Calu3 (cell line): ENCODE results near the gene ARHGEF4. TPM values are rescaled to one million over a fixed set of nuclear protein-coding genes. Genes with fewer than 3 reads are reported as not detected.

ENCODE experiments used
- BruUV-seq: library from RNA; stranded (reverse); fragments of 400-500 nt; replicated peaks from 2 replicates; lab custom pipeline; 2021; lab: Mats Ljungman, UMichigan
- CTCF ChIA-PET: fragments of 300-600 bp; sonication (Branson Sonifier 250); formaldehyde crosslinking; loops from one replicate; lab custom pipeline; 2022; ENCODE audit warnings: antibody characterized with exemption; lab: Charles Lee
- DNase-seq: peaks from one replicate; pipeline ENCODE4 v3.0.0; 2022
- H3K27ac Mint-ChIP-seq: one replicate; pipeline ENCODE4 v1.8.0; 2022; ENCODE audit warnings: mixed read lengths; ENCODE audit not compliant: unreplicated experiment
- H3K27me3 Mint-ChIP-seq: one replicate; pipeline ENCODE4 v1.8.0; 2022; ENCODE audit warnings: mixed read lengths; ENCODE audit not compliant: unreplicated experiment
- H3K36me3 Mint-ChIP-seq: one replicate; pipeline ENCODE4 v1.8.0; 2022; ENCODE audit warnings: mild to moderate bottlenecking, moderate library complexity, mixed read lengths; ENCODE audit not compliant: insufficient read depth, unreplicated experiment
- H3K4me1 Mint-ChIP-seq: one replicate; pipeline ENCODE4 v1.8.0; 2022; ENCODE audit warnings: mild to moderate bottlenecking, low read depth, mixed read lengths; ENCODE audit not compliant: unreplicated experiment
- H3K4me3 Mint-ChIP-seq: one replicate; pipeline ENCODE4 v1.8.0; 2022; ENCODE audit warnings: mild to moderate bottlenecking, low read depth, moderate library complexity, mixed read lengths; ENCODE audit not compliant: unreplicated experiment
- H3K9me3 Mint-ChIP-seq: one replicate; pipeline ENCODE4 v1.8.0; 2022; ENCODE audit warnings: low read depth, mixed read lengths; ENCODE audit not compliant: unreplicated experiment
- intact Hi-C: fragments of 100-400 bp; cut with micrococcal nuclease; formaldehyde crosslinking; loops from one replicate; pipeline ENCODE4 v1.10.0; 2022; ENCODE audit not compliant: unreplicated experiment
- total RNA-seq: library from RNA; stranded (reverse); gene quantifications from 2 replicates; pipeline ENCODE4 v1.2.3, GENCODE V29; 2022
- TF ChIP-seq, protein P1 (sequence below): fragments of 200-600 bp; IDR thresholded peaks from one replicate; pipeline ENCODE4 v1.8.0; 2022; ENCODE audit warnings: antibody characterized with exemption; ENCODE audit not compliant: unreplicated experiment

Gene ARHGEF4
- total RNA-seq, 1 experiment from 2014 or later: 8.8 TPM

GRCh38 chr2:130828461-130828860, 8.3 kb upstream of the ARHGEF4 start:
- TF ChIP-seq, protein P1, sequence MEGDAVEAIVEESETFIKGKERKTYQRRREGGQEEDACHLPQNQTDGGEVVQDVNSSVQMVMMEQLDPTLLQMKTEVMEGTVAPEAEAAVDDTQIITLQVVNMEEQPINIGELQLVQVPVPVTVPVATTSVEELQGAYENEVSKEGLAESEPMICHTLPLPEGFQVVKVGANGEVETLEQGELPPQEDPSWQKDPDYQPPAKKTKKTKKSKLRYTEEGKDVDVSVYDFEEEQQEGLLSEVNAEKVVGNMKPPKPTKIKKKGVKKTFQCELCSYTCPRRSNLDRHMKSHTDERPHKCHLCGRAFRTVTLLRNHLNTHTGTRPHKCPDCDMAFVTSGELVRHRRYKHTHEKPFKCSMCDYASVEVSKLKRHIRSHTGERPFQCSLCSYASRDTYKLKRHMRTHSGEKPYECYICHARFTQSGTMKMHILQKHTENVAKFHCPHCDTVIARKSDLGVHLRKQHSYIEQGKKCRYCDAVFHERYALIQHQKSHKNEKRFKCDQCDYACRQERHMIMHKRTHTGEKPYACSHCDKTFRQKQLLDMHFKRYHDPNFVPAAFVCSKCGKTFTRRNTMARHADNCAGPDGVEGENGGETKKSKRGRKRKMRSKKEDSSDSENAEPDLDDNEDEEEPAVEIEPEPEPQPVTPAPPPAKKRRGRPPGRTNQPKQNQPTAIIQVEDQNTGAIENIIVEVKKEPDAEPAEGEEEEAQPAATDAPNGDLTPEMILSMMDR: no peak
- Mint-ChIP-seq H3K4me1 (peaks cover 41% of the 10 kb centered on the region), H3K27ac (peak overlapping the region; percentile 85), H3K27me3 (peaks cover 13% of the 10 kb centered on the region), H3K36me3 (peaks cover 13% of the 10 kb centered on the region), H3K4me3 (no peak overlapping the region), H3K9me3 (no peaks in the 10 kb centered on the region)
- intact Hi-C loops: no loop called here
- no TSS peak for BruUV-seq
- peak; percentile 41 for DNase-seq
- CTCF ChIA-PET: interaction anchor here (1.2 kb wide), 1 partner anchor 31 kb away, joined by 3 read pairs; no protein-coding TSS in a partner anchor

GRCh38 chr2:130829015-130829414, 7.7 kb upstream of the ARHGEF4 start:
- no TSS peak for BruUV-seq
- intact Hi-C loops: no loop called here
- Mint-ChIP-seq H3K9me3 (no peaks in the 10 kb centered on the region), H3K4me3 (no peak overlapping the region), H3K27ac (peak overlapping the region; percentile 85), H3K4me1 (peaks cover 38% of the 10 kb centered on the region), H3K27me3 (peaks cover 13% of the 10 kb centered on the region), H3K36me3 (peaks cover 13% of the 10 kb centered on the region)
- CTCF ChIA-PET: no interaction called here
- TF ChIP-seq, protein P1: no peak
- DNase-seq: peak; percentile 76

DNA sequence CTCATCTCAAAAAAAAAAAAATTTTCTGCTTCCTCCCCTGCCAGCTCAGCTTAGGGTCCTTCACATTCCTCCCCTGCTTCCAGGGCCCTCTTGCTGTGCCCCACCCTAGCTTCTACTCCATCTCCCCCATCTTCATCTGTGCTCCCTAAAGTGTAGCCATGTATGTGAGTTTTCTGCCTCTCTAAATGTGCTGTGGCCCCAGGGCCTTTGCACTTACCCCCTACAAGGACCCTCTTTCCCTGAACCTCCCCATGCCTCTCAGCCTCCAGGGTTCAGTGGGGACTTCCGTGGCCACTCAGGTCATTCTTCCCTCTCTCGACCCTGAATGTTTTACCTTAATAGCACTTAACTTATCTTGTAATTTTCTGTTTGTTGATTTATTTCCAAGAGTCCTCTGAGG, 6.2 kb upstream of the ARHGEF4 start:
- no peak overlapping the region for H3K4me3 Mint-ChIP-seq
- intact Hi-C loops: no loop called here
- peaks cover 13% of the 10 kb centered on the region for H3K27me3 Mint-ChIP-seq
- peaks cover 30% of the 10 kb centered on the region for H3K4me1 Mint-ChIP-seq
- peak overlapping the region; percentile 1 for H3K27ac Mint-ChIP-seq
- BruUV-seq: no TSS peak
- TF ChIP-seq, protein P1: no peak
- DNase-seq: no peak
- CTCF ChIA-PET: no interaction called here
- peaks cover 9% of the 10 kb centered on the region for H3K36me3 Mint-ChIP-seq
- H3K9me3 Mint-ChIP-seq: no peaks in the 10 kb centered on the region

DNA sequence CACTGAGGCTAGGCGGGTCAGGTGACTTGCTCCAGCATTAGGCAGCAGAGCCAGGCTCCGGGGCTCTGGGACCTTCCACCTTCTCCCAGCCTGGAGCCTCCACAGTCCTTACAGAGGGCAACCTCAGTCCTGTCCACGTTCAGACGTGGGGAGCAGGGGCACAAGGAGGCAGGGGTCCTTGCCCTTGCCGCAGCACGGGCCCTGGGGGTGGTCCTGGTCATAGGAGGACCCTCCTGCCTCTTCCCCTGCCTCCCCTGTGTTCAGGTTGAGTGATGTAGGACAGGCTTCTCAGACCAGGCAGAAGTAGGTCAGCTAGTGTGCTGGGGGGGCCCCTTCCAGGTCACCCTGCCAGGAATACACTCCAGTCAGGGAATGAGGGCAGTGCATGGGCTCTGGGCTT, 5.4 kb upstream of the ARHGEF4 start:
- no peaks in the 10 kb centered on the region for H3K9me3 Mint-ChIP-seq
- peaks cover 28% of the 10 kb centered on the region for H3K4me1 Mint-ChIP-seq
- no peak overlapping the region for H3K27ac Mint-ChIP-seq
- peaks cover 13% of the 10 kb centered on the region for H3K27me3 Mint-ChIP-seq
- H3K36me3 Mint-ChIP-seq: peaks cover 10% of the 10 kb centered on the region
- H3K4me3 Mint-ChIP-seq: no peak overlapping the region
- CTCF ChIA-PET: no interaction called here
- no TSS peak for BruUV-seq
- no peak for DNase-seq
- intact Hi-C loops: no loop called here
- TF ChIP-seq, protein P1: no peak
